HG02588 (cell line): ENCODE data around the gene ABCG1.

ENCODE experiments used
- ATAC-seq: cut with Tn5 transposase; IDR thresholded peaks from one replicate; pipeline ENCODE4 v1.9.1; 2021; ENCODE audit warnings: mild to moderate bottlenecking, moderate library complexity; ENCODE audit not compliant: unreplicated experiment

ABCG1 gene

DNA sequence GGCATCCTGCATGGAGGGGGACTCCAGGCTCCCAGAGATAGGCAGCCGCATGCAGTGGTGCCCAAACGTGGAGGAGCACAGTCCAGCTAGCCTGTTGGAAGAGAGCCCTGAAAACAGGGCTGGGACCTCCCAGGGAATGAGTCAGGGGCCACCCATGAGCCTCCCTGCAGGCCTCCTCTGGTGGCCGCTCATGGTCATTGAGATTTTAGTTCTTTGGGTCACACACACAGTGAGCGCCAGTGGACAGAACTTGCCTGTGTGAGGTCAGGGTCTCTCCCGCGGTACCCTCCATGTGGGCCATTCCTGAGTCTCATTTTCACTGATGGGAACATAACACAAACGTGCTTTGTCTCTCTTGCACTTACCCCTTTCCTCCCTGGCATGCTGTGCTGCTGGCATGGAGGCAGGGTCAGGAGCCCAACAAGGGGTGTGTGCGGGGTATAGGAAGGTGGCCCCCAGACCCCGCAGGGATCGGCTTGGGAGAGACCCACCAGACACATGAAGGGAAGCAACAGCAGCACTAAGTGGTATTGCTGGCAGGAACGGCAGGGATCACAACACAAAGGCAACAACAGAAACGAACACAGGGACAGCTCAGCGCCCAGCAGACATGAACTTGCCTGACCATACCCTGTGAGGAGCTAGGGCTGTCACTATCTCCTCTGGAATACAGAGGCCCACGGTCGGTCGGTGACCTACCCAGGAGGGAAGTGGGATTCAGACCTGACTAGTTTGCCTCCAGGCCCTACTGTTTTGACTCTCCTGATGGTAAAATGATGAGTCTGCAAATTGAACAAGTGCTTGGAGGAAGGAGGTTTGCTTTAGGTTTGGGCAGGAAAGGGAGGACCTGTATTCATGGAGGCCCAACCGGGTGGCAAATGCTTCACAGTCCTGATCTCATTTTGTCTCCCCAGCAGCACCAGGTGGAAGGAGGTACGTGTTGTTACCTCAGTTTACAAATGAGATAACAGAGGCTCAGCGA, 31.8 kb downstream of the ABCG1 start:
- no peak for ATAC-seq

DNA sequence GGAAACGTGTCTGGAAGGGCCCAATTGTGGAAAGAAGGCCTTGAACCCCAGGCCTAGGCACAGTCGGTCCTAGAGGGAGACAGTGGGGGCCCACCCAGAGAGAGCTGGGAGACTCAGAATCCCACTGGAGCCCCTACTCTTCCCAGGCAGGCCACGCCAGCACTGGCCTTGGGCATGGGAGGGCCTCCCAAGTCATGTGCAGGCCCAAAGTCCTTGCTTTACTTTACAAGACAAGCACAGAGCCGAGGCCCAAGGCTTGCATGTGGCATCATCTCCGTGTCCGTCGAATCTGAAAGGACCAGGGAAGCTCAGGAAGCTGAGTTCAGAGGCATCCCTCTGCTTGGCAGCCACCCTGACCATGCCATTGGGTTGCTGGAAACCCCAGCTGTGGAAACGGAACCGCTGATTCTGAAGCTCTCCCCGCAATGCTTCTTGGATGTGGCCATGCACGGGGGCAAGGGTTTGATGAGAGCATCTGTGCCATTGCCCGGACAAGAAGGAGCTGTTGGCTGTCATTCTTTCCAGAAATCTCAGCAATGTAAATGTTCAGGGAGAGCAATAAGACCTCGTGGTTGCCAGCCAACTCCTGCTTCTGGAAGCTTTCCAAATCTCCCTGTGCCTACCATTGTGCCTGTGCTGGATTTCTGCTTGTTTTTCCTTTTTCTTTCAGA, 32.8 kb downstream of the ABCG1 start:
- ATAC-seq, result no peak

DNA sequence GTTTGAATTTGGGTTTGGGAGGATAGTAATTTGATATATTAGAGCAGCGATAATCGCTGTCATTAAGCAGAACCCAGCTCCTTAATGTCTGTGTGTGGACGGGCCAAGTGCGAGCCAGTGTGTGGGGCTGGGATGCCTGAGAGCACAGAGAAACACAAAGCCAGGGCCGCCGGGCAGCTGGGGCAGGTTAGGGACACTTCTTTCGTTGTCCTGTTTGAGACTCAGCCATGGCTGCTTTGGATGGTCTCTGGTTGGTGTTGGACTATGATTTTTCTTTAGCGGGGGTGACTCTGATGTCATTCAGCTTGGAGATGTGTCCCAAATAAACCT, 33.4 kb downstream of the ABCG1 start:
- ATAC-seq, result no peak

DNA sequence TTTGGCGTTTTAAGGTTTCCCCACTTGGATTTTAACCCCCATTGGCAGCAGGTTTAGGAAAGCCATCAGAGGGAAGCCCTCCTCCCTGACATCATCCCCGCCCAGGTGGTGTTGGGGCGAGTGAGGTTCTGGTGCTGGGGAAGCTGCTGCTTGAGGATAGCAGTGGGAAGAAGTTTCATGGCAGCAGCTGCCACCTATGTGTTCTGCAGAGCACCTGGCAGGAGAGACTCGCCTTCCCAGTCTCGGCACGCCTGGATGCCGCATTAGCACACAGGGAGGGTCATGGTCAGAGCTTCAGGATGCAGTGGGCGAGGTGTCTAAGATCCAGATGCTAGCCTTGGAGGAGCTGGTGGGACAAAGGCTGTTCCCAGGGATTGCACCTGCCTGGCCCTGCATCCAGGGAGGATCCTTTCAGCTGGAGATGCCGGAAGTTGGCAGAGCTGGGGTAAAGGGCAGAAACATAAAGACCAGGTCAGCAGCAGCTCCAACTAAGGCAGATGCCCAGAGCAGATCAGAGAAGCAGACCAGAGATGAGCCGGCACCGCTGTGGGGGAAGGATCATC, 33.9 kb downstream of the ABCG1 start:
- ATAC-seq, result no peak

DNA sequence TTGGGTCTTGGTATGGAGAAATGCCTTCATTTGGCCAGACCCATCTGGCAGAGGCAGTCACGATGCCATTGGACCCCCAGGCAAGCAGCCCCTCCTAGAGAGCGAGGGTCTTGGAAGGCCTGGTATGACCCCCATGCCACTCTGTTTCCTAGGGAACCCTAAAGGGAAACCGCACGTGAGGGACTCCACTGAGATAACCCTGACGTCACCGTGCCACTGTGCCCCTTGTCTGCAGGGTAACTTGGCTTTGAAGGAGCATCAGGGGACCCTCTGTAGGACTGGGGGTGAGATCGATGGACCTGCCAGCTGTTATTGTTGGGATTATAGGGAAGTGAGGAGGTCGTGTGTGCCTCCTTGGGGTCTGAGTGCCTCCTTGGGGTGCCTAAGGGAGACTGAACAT, 34.5 kb downstream of the ABCG1 start:
- no peak for ATAC-seq

DNA sequence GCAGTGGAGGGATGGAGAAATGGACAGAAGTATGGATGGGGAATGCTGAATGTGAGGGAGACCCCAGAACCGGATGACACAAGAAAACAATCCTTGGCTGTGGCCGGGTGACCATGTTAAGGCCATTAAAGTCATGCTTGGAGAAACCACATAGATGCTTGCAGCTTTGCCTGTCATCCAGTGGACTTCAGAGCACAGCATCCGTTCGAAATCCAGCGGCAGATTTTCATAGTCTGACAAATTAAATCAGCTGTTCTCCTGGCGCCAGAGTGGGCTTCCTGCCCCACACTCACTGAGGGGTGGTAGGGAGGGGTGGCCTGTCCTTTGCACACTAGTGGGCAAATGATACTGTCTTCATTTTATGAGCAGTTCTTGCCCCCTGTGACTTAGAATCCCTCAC, 35.1 kb downstream of the ABCG1 start:
- ATAC-seq, result no peak

DNA sequence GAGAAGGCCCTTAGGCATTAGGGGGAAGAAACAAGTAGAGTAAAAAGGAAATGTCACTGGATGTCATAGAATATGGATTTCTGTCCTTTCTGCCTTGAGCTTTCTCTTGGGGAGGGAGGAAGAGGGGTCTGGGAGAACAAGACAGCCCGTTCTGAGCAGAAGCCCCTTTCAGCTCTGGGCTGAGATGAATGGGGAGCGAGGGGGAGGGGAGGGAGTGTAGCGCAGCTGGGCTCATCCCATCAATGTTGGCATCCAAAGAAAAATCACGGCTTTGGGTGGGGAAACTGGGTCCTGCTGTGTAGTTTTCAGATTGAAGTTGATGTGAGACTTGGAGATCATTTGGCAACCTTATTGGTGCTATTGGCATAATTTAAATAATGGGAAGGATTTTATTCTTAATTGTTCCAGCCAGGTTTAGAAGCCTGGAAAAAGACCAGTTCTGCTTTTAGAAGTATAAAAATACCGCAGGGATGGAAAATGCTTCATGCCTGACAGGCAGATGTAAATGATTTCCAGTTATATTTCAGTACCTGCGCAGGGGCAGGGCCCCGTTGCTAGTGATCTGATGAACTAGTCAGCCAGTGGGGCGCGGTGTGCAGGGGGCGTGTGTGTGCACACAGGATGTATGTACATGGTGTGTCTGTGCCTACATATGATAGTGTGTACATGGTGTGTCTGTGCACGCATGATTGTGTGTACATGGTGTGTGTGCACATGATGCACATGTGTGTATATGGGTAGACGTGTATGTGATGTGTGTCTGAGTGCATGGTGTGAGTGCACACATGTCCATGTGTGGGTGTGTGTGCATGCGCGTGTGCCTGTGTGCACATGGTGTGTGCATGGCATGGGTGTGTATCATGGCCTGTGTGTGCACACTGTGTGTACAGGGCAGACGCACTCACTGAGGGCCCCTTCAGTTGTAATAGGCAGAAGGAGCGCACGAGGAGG, 36.0 kb downstream of the ABCG1 start:
- ATAC-seq, result no peak

DNA sequence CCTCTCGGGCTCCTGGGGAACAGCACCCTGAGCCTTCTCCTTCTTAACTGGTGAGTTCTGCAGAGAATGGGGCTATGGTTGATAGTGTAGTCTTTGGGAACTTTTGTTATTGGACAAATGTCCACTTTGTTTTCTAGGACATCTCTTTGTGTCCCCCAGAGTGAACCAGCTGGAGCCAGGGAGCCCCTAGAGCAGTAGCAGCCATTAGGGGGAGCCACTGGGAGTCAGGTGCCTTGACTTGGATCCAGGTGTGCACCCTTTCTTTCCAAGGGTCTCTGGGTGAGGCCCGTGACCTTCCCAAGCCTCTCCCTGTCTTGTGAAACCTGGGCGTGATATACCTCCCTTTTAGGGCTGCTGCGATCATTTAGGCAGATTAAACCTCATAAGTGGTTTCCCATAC, 36.9 kb downstream of the ABCG1 start:
- ATAC-seq, result no peak

DNA sequence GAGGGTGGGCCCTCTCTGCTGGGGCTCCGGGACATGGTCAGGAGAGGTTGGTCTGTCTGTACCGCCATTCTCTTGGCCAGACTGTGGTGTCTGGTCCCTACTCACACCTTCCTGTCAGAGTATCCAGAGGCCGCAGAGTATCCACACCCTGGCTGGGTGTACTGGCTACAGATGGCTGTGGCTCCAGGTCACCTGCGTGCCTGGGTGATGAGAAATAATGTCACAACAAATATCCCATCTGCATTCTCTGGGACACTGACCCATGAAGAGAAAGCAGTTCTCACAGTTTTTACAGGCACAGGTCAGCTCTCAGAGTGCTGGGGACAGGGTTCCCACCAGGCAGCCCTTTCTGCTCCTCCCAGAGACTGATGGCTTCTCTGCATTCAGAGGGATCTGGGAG, 37.4 kb downstream of the ABCG1 start:
- ATAC-seq, result no peak

DNA sequence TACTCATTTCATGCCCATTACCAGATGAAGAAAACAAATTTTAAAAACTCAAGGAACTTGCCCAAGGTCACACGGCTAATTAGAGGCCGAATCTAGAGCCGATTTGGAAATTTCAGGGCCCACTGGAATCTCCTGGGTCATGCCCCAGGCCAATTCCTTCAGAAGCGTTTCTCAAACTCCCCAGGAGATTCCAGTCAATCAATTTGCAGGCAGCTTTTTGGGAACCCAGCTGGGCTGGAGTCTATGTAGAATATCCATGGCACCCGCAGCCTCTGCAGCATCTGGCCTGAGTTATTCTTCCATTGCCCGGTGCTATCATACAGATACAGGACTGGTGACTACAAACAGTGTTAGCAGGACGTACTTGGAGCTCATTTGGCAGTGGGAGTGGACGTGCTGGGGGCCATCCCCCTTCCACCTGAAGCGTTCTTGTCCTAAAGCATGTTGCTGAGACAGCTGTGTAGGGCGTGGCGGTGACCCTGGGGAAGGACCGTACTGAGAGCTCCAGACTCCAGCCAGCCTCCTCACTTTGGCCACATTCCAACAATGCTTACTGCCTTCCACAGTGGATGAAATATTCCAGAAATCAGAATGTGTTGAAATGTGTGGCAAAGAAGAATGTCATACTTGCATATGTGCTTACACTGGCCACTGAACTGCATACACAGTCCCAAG, 38.3 kb downstream of the ABCG1 start:
- ATAC-seq, result no peak

DNA sequence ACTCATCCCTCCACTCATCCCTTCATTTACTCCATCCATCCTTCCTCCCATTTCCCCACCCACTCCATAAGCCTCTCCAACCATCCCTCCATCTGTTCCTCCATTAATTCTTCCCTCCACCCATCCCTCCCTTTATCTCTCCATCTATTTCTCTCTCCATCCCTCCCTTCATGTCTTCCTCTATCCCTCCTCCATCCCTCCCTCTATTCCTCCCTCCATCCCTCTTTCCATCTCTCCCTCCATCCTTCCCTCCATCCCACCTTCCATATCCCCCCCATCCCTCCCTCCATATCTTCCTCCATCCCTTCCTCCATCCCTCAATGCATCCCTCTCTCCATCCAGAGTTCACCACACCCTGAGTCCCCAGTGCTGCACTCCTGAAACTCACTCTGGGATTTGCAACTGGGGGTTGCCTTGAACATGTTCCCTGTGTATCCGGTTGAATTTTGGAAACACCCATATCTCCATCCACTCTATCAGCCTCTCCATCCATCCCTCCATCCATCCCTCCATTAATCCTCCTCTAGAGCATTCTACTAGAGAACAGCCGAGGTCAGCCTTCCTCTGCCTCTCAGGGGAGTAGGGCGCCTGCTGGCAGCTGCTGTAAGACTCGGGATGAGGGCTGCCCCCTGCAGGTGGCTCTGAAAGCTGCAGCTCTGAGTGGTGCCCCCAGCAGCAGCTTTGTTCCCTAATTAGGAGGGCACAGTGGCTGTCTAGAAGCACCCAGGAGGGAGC, 39.4 kb downstream of the ABCG1 start:
- no peak for ATAC-seq

DNA sequence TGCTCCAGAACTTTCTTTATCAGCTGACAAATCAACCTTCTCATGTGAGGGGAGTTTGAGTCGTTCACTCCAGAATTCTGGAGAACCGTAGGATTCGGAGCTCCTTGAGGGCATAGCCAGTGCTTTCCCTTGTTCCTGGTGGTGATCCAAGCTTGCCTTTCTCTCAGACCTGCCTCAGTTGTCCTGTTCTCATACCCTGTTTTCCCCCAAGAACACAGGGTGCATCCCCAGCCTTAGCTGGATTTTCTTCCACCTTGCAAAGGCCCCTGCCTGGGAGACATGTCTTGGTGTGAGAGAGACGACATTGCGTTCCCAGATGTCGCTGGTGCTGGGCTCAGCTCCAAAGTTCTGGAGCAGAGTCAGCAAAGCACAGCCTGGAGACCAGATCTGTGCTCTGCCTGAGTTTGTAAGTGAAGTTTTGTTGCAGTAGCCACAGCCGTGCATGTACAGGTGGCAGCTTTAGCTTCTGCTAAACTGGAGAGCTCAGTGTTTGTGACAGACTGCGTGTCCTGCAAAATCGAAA, 40.0 kb downstream of the ABCG1 start:
- no peak for ATAC-seq

DNA sequence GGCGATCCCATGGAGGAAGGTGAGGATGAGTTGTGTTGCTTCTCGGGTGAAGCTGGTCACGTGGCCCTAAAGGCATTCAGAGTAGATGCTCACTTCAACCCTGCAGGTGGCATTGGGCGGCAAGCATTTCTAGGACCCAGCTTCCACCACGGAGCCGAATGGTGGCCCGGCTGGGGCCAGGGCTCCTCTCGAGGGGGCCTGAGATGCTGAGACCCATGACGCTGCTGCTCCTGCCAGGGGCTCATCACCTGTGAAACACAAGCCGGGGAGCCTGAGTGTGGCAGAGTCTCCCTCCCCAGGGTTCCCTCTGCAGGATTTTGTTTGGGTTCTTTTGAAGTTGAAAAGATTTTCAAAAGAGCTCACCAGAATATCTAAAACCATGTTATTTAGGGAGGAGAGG, 41.2 kb downstream of the ABCG1 start:
- no peak for ATAC-seq

DNA sequence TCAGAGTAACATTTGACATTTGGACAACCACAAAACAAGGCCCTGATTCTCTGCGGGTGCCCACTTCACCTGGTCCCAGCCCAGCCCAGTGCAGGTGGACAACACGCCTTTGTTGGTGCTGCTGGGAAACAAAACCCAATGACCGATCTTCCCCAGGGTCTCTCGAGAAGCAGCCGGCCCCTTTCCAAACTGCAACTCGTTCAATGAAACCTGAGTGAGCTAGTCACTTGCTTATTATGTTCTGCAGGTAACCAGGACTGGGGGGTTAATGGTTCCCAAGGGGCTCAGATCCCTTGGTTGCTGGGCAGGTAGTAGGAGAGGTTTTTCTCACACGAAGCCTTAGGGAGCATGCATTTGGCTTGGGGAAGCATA, 42.9 kb downstream of the ABCG1 start:
- no peak for ATAC-seq

DNA sequence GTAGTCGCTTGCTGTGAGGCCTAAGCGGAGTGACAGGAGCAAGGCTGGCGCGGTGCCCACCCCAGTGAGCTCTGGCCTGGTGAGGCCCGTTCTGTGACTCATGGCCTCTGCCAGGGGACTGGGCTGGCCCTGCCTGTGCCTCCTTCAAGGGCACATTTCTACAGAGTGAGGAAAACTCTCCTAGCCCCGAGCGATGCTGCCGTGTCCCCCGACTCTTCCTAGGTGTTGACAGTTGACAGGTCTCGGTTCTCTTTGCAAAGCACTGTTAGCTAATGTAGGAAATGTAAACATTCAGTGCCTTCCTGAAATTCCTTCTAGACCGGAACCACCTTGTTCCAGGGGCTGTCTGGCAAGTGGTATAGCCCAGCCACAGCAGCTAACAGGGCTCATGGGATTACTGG, 43.9 kb downstream of the ABCG1 start:
- no peak for ATAC-seq

DNA sequence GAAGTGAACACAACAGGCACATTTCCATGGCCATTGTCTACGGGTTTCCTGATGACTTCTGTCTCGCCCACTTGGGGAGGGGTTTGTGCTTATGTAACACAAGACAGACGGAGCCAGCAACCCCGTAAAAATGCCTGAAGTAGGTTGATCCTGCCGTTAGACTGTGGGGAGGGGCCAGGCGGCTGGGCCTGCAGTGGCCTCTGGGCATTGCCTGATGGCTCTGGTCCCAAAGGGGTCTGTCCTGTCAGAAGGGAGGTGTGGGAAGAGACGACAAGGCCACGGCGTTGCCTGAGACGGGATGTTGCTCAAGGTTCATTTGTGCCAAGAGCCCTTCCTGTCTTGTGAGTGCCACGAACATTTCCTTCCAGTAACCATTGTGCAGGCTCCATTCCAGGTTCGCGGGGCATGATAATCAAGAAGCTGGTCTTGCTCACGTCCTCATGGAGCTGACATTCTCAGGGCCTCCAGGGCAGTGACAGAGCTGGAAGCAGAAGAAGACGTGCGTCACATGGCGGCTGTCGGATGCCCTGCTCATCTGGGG, 44.7 kb downstream of the ABCG1 start:
- no peak for ATAC-seq

DNA sequence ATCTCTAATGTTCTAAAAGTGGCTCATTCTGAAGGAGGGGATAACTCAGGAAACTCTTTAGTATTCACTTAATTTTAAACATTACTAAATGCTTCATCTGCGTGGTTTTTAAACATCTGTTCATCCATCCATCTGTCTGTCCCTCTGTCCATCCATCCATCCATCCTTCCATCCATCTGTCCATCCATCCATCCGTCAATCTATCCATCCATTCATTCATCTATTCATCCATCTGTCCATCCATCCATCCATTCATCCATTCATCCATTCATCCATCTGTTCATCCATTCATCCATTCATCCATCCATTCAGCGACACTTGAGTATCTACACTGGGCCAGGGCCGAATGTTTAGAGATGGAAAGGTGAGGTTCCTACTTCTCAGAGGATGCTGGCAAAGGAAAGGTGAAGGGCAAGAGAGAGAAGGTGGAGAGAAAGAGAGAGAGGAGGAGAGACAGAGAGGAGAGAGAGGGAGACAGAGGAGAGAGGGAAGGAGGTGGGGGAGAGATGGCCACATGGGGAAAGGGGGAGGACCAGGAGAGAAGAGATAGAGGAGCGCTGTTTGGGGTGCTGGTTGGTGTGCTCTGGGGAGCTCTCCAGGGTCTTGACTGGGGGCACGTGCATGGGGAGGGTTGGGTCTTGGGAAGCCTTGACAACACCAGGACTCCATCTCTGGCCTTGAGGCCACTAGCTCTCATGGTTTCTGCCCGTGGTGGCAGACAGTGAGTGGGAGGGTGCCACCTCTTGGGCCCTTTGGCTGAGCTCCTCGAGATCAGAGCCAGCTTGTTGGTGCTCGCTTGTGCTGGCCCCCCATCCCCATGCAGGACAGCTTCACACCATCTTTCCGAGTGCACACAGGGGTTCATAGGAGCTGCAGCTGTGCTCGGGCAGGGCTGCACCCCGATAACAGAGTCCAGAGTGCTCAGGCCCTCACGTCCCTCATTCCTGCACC, 45.6 kb downstream of the ABCG1 start:
- ATAC-seq, result no peak

DNA sequence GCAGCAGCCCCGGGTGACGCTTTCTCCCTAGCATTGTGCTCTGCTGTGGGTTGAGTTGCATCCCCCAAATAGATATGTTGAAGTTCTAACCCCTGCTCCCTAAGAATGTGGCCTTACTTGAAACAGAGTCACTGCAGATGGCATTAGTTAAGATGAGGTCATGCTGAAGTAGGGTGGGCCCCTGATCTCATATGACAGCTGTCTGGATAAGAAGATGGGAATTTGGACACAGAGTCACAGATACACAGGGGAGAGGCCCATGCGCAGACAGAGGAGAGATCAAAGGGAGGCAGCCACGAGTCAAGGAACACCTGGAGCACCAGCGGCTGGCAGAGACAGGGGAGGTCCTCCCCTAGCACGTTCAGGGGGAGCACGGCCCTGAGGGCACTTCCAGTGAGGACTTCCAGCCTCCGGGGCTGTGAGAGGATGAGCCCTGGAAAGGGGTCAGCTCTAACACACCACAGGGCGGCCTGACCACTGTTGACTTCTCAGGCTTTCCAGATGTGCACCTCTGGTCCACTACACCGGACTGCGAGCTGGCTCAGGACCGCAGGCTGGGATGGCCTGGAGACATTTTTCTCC, 46.4 kb downstream of the ABCG1 start:
- no peak for ATAC-seq
